DOHH2 (cell line): ENCODE results near the gene EXD3.

Experiments
- H3F3A ChIP-seq: fragments of 200-600 bp; sonication (generic), shearing (Covaris generic); 2 replicates; pipeline ENCODE4 v1.6.0; 2016; ENCODE audit warnings: antibody characterized with exemption, mild to moderate bottlenecking; ENCODE audit not compliant: control insufficient read depth, insufficient read depth
- H3K27ac ChIP-seq: fragments of 200-600 bp; sonication (generic); 2 replicates; pipeline ENCODE4 v1.5.1; 2014; ENCODE audit warnings: low read depth, mild to moderate bottlenecking, low read length, moderate library complexity
- H3K27me3 ChIP-seq: fragments of 200-600 bp; sonication (generic); 2 replicates; pipeline ENCODE4 v1.6.1; 2014; ENCODE audit warnings: mild to moderate bottlenecking, low read length, mixed read lengths; ENCODE audit not compliant: control insufficient read depth
- H3K36me3 ChIP-seq: fragments of 200-600 bp; sonication (generic); 2 replicates; pipeline ENCODE4 v1.6.1; 2014; ENCODE audit warnings: mild to moderate bottlenecking, low read length, moderate library complexity, mixed read lengths; ENCODE audit not compliant: control insufficient read depth
- H3K4me1 ChIP-seq: fragments of 200-600 bp; sonication (generic); 2 replicates; pipeline ENCODE4 v1.6.1; 2014; ENCODE audit warnings: mild to moderate bottlenecking, low read length, mixed read lengths; ENCODE audit not compliant: control insufficient read depth
- H3K4me2 ChIP-seq: fragments of 200-600 bp; sonication (generic); 2 replicates; pipeline ENCODE4 v1.6.0; 2014; ENCODE audit warnings: mild to moderate bottlenecking, low read length, moderate library complexity
- H3K4me3 ChIP-seq: fragments of 200-600 bp; sonication (generic); 2 replicates; pipeline ENCODE4 v1.5.1; 2014; ENCODE audit warnings: mild to moderate bottlenecking, low read length, mixed read lengths
- H3K79me2 ChIP-seq: fragments of 200-600 bp; sonication (generic); 2 replicates; pipeline ENCODE4 v1.6.1; 2014; ENCODE audit warnings: mild to moderate bottlenecking, low read length, mixed read lengths; ENCODE audit not compliant: control insufficient read depth
- H3K9me2 ChIP-seq: fragments of 200-600 bp; sonication (generic); replicated peaks from 2 replicates; pipeline ENCODE4 v1.6.1; 2014; ENCODE audit warnings: mild to moderate bottlenecking, low read length, mixed read lengths; ENCODE audit not compliant: control insufficient read depth
- H3K9me3 ChIP-seq: fragments of 200-600 bp; sonication (generic); 2 replicates; pipeline ENCODE4 v1.6.1; 2014; ENCODE audit warnings: antibody characterized with exemption, low read length, mixed read lengths; ENCODE audit not compliant: control insufficient read depth, insufficient read depth
- H4K20me1 ChIP-seq: fragments of 200-600 bp; sonication (generic); 2 replicates; pipeline ENCODE4 v1.6.0; 2014; ENCODE audit warnings: low read depth, mild to moderate bottlenecking, antibody characterized with exemption, low read length, moderate library complexity; ENCODE audit not compliant: control insufficient read depth, insufficient read depth
- CTCF ChIP-seq: fragments of 200-600 bp; sonication (generic); IDR thresholded peaks from one replicate; pipeline ENCODE4 v1.5.1; 2014; ENCODE audit warnings: antibody characterized with exemption, mild to moderate bottlenecking, low read depth, low read length; ENCODE audit not compliant: poor library complexity, severe bottlenecking
- EZH2phosphoT487 ChIP-seq: fragments of 200-600 bp; sonication (generic); IDR thresholded peaks from 2 replicates; pipeline ENCODE4 v1.6.1; 2017; ENCODE audit warnings: borderline replicate concordance, mild to moderate bottlenecking, antibody characterized with exemption, low read length, moderate library complexity, mixed read lengths

Gene EXD3

GRCh38 chr9:137422604-137423513 is at the start of gene EXD3, which contains the start of gene NOXA1:
Gene EXD3, minus strand, starts transcription at chr9:137423162. Its CDS starts 27,805 bp downstream, at chr9:137395357.
Gene NOXA1, plus strand, starts transcription at chr9:137423393. Its CDS starts 137 bp downstream, at chr9:137423530.
- H3K9me2 ChIP-seq, result no peaks in the 10 kb centered on the region
- no peaks in the 10 kb centered on the region for H3K9me3 ChIP-seq
- peaks cover 31% of the 10 kb centered on the region for H3F3A ChIP-seq
- TF ChIP-seq EZH2phosphoT487 (no peak), CTCF (peak; percentile 51)
- H3K36me3 ChIP-seq, result peaks cover 9% of the 10 kb centered on the region
- peaks cover 50% of the 10 kb centered on the region for H3K4me1 ChIP-seq
- H3K27me3 ChIP-seq, result no peaks in the 10 kb centered on the region
- peak within 1 kb of the TSS; percentile 96 for H3K4me3 ChIP-seq
- H4K20me1 ChIP-seq, result no peaks in the 10 kb centered on the region
- H3K4me2 ChIP-seq, result peak within 1 kb of the TSS; percentile 90
- peak within 1 kb of the TSS; percentile 94 for H3K27ac ChIP-seq
- H3K79me2 ChIP-seq, result peaks cover 51% of the 10 kb centered on the region

GRCh38 chr9:137470785-137471184 is 47.8 kb upstream of the EXD3 start:
- no peaks in the 10 kb centered on the region for H3K9me2 ChIP-seq

GRCh38 chr9:137467896-137468295 is 44.9 kb upstream of the EXD3 start:
- H3K36me3 ChIP-seq, result no peaks in the 10 kb centered on the region
- no peak overlapping the region for H3K4me2 ChIP-seq
- no peaks in the 10 kb centered on the region for H3K79me2 ChIP-seq
- no peak overlapping the region for H3K4me3 ChIP-seq
- no peaks in the 10 kb centered on the region for H3K9me2 ChIP-seq
- no peaks in the 10 kb centered on the region for H4K20me1 ChIP-seq
- no peaks in the 10 kb centered on the region for H3K9me3 ChIP-seq
- no peaks in the 10 kb centered on the region; the same call in 1 of the 2 replicates for H3F3A ChIP-seq
- TF ChIP-seq EZH2phosphoT487, result no peak
- TF ChIP-seq CTCF, result no peak
- peaks cover 8% of the 10 kb centered on the region for H3K4me1 ChIP-seq
- no peaks in the 10 kb centered on the region for H3K27me3 ChIP-seq
- H3K27ac ChIP-seq, result no peak overlapping the region

More at GRCh38 chr9:137470785-137471184, 47.8 kb upstream of the EXD3 start:
- Histone ChIP-seq H3K79me2 (no peaks in the 10 kb centered on the region), H3K27ac (no peak overlapping the region), H3K36me3 (no peaks in the 10 kb centered on the region), H3K4me3 (no peak overlapping the region), H3F3A (no peaks in the 10 kb centered on the region; the same call in 1 of the 2 replicates), H3K27me3 (no peaks in the 10 kb centered on the region), H3K4me2 (no peak overlapping the region), H3K9me3 (peaks cover 16% of the 10 kb centered on the region), H3K4me1 (no peaks in the 10 kb centered on the region), H4K20me1 (no peaks in the 10 kb centered on the region)
- TF ChIP-seq EZH2phosphoT487, result no peak
- no peak for TF ChIP-seq CTCF
